ENCODE data around the gene MARS2.

- TF ChIP-seq CTCF (conservative IDR thresholded peaks at IDR 0.05; ENCODE audit: low read length) = no peak
- TF ChIP-seq EZH2phosphoT487 (IDR thresholded peaks at IDR 0.05; ENCODE audit: borderline replicate concordance, low read depth, low read length) = no peak
These were observed 1.7 kb downstream of the MARS2 start for GRCh38 chr2:197706839-197707207.
